ENCODE measurements around the gene RFPL1. TPM values are rescaled to one million over a fixed set of nuclear protein-coding genes. Genes with fewer than 3 reads are reported as not detected.

Gene RFPL1
- total RNA-seq, 1 donor from 2014 or later: not detected

- no peak for DNase-seq (ENCODE audit: low read depth in 2 of 2)
Observed at GRCh38 chr22:29442976-29443375, 4.6 kb downstream of the RFPL1 start.

- no peak for DNase-seq (ENCODE audit: low read depth in 2 of 2)
Observed at GRCh38 chr22:29443452-29443851, 5.1 kb downstream of the RFPL1 start.

DNA sequence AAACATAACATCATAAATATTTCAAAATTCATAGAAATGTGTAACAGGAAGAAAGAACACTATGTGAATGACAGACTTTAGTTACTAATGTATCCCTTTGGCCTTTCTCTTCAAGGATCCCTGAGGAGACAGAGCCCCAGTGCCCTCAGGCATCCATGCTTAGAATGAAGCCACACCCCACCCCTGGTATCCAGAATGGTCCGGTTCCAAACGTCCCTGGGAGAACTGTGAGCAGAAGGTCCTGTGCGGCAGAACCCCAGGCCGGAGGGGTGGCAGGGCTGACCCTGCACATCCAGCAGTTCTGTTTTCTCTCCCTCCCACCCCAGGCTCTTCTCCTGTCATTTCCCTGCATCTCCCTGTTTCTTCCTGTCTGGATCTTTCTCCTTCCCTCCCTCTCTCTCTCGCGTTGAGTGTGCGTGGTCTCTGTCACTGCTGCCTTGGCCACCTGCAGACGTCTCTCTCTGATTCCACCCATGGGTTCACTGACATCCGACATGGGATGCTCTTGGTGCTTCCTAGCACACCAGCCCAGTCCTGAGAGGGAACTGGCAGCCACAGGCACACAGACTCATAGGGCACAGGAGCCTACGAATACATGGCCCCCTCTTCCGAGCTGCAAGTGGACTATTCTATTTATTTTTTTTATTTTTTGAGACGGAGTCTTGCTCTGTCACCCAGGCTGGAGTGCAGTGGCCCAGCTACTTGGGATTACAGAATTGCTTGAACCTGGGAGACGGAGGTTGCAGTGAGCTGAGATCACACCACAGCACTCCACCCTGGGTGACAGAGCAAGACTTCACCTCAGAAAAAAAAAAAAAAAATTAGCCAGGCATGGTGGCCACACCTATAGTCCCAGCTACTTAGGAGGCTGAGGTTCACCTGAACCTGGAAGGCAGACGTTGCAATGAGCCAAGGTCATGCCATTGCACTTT is 5.7 kb downstream of the RFPL1 start:
- no peak for DNase-seq (ENCODE audit: low read depth in 2 of 2)

DNA sequence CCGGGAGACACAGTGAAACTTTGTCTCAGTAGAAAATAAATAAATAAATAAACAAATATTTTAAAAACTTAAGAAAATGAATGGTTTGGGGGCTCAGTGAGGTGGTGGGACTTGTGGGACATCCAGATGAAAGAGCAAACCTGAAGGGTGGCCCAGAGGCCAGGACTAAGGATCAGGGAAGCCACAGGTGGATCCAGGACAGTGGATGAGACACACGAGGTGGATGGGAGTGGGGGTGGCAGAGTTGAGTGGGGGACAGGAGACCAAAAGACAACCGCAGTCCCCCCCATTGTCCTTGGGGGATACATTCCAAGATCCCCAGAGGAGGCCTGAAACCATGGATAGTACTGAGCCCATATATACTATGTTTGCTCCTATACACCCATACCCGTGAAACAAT is 7.1 kb downstream of the RFPL1 start:
- DNase-seq (ENCODE audit: low read depth in 2 of 2): no peak

DNA sequence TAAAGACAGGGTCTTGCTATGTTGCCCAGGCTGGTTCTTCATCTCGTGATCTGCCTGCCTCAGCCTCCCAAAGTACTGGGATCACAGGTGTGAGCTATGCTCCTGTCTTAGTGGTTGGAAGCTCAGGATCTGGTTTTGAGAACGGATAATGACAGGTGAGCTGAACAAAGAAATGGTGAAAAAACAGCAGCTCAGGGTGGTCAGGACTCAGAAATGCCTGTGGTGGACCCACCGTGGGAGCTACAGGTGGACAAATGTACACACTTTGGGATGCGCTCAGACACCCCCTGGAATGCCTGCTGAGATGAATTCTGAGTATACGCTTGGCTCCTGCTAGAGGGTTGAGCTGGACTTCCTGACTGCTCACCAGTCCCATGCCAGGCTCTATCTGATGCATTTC is 9.5 kb downstream of the RFPL1 start:
- DNase-seq (ENCODE audit: low read depth in 2 of 2): no peak

GRCh38 chr22:29449296-29449875 is 11.0 kb downstream of the RFPL1 start:
- DNase-seq (ENCODE audit: low read depth in 2 of 2): no peak

DNA sequence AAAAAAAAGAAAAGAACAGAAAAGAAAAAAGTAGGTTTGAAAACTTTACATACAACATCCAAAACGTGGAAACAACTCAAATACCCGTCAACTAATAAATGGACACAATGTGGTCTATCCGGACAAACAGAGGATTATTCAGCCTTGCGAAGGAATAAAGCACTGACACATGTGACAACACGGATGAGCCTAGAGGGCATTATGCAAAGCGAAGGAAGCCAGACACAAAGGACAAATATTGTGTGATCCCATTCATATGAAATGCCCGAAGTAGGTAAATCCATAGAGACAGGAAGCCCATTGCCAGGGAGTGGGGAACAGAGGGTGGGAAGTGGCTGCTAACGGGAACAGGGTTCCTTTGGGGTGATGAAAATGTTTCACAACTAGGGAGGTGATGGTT is 11.8 kb downstream of the RFPL1 start:
- DNase-seq (ENCODE audit: low read depth in 2 of 2): no peak

- DNase-seq (ENCODE audit: low read depth in 2 of 2): no peak
Observed at GRCh38 chr22:29451863-29452262, 13.5 kb downstream of the RFPL1 start.

GRCh38 chr22:29454276-29454675 is 15.9 kb downstream of the RFPL1 start:
- DNase-seq (ENCODE audit: low read depth in 2 of 2): no peak

- DNase-seq (ENCODE audit: low read depth in 2 of 2): no peak
Observed at GRCh38 chr22:29456211-29456671, 17.9 kb downstream of the RFPL1 start.

DNA sequence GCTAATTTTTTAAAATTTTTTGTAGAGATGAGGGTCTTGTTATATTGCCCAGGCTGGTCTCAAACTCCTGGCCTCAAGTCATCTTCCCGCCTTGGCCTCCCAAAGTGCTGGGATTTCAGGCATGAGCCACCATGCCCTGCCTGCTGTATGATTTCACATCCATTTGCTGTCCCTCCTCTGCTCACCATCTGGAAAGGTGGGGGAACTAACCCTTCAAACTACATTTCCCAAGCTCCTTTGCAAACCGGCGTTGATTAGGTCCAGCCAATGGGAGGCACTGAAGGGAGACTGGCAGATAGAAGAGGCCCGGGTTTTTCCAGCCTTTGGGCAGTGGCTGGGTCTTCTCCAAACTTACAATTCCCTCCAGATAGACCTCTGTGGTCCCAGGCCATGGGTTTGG is 19.3 kb downstream of the RFPL1 start:
- DNase-seq (ENCODE audit: low read depth in 2 of 2): peak; percentile 16 to 56

- no peak for DNase-seq (ENCODE audit: low read depth in 2 of 2)
Observed at GRCh38 chr22:29458551-29458950, 20.2 kb downstream of the RFPL1 start.

DNA sequence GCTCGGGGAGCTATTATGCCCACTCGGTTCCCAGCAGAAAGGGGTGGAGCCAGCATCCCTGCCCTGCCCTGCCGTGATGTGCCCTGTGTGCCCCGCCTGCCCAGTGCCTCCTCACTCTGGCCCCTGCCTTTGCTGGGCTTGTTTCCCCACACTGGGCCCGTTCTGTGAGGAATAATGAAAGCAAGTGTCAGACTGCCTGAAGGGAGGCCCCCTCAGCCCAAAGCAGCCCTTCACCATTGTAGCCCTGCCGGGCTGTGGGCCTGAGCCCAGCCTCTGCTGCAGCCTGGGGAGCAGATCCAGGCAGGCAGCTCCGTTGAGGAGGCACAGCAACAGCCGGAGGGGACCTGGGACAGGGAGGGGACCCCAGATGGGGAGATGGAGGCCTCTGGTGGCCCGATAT is 21.4 kb downstream of the RFPL1 start:
- no peak for DNase-seq (ENCODE audit: low read depth in 2 of 2)

DNA sequence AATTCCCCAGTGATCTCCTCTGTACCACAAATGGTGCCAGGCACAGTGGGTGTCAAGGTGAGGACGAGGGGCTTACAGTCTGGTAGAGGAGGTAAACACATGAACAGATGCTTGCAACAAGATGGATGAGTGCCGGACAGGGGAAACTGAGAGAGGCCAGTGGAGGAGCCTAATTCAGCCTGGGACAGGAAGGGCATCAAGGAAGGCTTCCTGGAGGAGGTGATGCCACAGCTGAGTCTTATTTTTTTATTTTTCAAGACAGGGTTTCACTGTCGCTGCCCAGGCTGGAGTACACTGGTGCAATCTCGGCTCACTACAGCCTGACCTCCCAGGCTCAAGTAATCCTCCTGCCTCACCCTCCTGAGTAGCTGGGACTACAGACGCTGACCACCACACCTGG is 22.9 kb downstream of the RFPL1 start:
- DNase-seq (ENCODE audit: low read depth in 2 of 2): no peak

- DNase-seq (ENCODE audit: low read depth in 2 of 2): no peak
Observed at GRCh38 chr22:29463629-29464028, 25.2 kb downstream of the RFPL1 start.

DNA sequence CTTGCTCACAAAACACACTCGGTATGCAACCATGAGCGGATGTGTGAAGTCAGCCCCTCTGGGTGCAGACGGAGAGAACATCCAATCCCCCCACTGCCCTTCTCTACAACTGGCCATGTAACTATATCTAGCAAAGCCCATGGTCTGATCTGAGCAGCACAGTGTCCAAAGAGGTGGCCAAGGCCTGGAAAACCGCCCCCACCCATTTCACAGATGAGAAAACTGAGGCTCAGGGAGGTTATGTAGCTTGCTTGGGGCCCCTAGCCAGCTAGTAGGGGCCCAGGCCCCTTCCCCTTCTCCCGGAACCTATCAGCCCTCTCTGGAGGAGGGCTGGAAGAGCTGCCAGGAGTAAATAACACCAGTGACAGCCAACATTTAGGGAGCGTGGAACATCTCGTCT is 26.2 kb downstream of the RFPL1 start:
- DNase-seq (ENCODE audit: low read depth in 2 of 2): no peak

- DNase-seq (ENCODE audit: low read depth in 2 of 2): no peak
Observed at GRCh38 chr22:29469755-29470154, 31.4 kb downstream of the RFPL1 start.

DNA sequence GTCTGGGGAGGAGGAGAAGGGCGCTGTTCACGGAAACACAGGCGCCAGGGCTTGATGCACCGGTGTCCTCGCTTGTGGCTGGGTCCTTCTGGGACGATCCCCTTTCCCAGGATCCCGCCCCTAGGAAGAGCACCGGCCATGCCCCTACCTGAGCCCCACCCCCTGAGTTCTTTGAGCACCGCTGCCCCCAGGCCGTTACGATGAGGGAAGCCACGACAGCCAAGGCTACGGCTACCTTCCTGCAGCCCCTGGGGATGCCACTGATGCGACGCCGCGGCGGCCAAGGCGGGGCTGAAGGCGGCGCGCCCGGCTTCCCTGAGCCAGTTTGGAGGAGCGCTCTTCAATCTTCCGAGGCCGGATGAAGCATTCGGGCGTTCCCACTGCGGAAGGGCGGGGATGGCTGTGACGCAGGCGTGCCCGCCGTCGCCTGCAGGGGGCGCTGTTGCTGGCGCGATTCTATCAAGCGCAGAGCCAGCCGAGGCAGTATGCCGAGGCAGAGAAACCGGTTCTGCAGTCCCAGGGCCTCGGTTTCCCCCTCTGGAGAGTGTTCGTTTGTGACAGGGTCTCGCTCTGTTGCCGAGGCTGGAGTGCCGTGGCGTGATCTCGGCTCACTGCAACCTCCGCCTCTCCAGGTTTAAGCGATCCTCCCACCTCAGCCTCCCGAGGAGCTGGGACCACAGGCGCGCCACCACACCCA is 31.9 kb downstream of the RFPL1 start:
- peak in 1 of 2 donors; percentile 24 for DNase-seq (ENCODE audit: low read depth in 2 of 2)

GRCh38 chr22:29473001-29473400 is 34.6 kb downstream of the RFPL1 start:
- DNase-seq (ENCODE audit: low read depth in 2 of 2): no peak

DNA sequence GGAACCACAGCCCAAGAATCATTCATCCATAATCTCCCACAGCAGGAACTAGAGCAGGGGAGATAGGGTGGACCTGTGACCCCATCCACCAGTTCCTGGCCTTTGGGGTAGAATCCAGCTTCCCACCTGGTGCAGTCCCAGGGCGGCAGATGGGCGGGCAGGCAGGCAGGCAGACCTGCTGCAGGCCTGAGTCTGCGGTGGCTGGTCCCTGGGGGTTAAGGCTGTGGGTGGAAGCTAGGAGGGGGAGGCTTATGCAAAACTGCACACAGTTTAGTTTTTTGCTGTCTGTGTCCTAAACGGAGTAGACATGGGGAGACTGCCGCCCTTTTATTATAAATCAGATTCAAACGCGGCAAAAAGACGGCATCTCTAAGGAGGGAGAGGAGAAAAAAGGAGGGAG is 37.2 kb downstream of the RFPL1 start:
- no peak for DNase-seq (ENCODE audit: low read depth in 2 of 2)

DNA sequence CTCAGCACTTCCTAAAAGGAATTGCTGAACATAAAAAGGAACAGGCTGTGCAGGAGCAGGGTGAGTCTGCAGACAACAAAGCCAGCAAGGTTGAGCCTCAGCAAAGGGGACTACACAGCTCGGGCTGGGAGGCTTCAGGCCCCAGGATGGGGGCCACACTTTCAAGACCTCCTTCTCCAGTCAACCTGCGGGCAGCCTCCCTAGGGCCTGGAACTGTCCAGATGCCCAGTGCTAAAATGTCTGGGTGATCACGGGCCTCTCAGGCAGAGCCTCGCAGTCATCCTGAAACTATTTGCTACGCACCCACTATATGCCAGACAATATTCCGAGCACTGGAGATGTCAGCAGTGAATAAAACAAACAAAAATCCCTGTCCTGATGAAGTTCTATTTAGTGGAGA is 37.7 kb downstream of the RFPL1 start:
- no peak for DNase-seq (ENCODE audit: low read depth in 2 of 2)

GRCh38 chr22:29477723-29478318 is 39.4 kb downstream of the RFPL1 start:
- no peak for DNase-seq (ENCODE audit: low read depth in 2 of 2)
